ENCODE measurements around the gene MGAT4C.

- TF ChIP-seq POLR2A (IDR thresholded peaks at IDR 0.05; ENCODE audit: low read depth, low read length) (no peak), TAF1 (IDR thresholded peaks at IDR 0.05; ENCODE audit: borderline replicate concordance, low read depth, low read length) (no peak), POLR2AphosphoS5 (IDR thresholded peaks at IDR 0.05; ENCODE audit: low read depth, low read length) (no peak)
These were observed 21.8 kb downstream of the MGAT4C start for GRCh38 chr12:86234316-86234855.
